ENCODE measurements around the gene CD248.
A peak's percentile ranks its signal among the peaks of the same experiment; 100 is the strongest.
"Not testable (repeated sequence)": the region's sequence is repeated elsewhere in the genome, so short reads cannot be mapped to it uniquely, and the experiment has no call there.

The CD248 gene

GRCh38 chr11:66287211-66287888 is 29.5 kb downstream of the CD248 start:
- DNase-seq = no peak

- DNase-seq = no peak
Measured at GRCh38 chr11:66286699-66287098, 30.1 kb downstream of the CD248 start.

GRCh38 chr11:66285250-66285947 is 31.4 kb downstream of the CD248 start:
- DNase-seq = no peak

GRCh38 chr11:66284526-66285078 is 32.2 kb downstream of the CD248 start:
- no peak for DNase-seq

- no peak for DNase-seq
Measured at GRCh38 chr11:66283461-66284105, 33.3 kb downstream of the CD248 start.

- DNase-seq = peak; percentile 99
Measured at GRCh38 chr11:66282468-66283455, 34.1 kb downstream of the CD248 start.

GRCh38 chr11:66281776-66282467 is 34.9 kb downstream of the CD248 start:
- DNase-seq = no peak

GRCh38 chr11:66281001-66281400 is 35.8 kb downstream of the CD248 start:
- no peak for DNase-seq

GRCh38 chr11:66280428-66280827 is 36.4 kb downstream of the CD248 start:
- DNase-seq = peak; percentile 90

- DNase-seq = peak; percentile 47
Measured at GRCh38 chr11:66279092-66279734, 37.6 kb downstream of the CD248 start.

- DNase-seq = no peak
Measured at GRCh38 chr11:66278363-66279091, 38.3 kb downstream of the CD248 start.

- DNase-seq = no peak
Measured at GRCh38 chr11:66277471-66278362, 39.1 kb downstream of the CD248 start, which contains the start of gene CNIH2. Gene CNIH2, plus strand, starts transcription at chr11:66278175. Its CDS starts 282 bp downstream, at chr11:66278457.

GRCh38 chr11:66277064-66277463 is 39.8 kb downstream of the CD248 start:
- not testable (repeated sequence) for DNase-seq

- not testable (repeated sequence) for DNase-seq
Measured at GRCh38 chr11:66276619-66277018, 40.2 kb downstream of the CD248 start.

- DNase-seq = no peak
Measured at GRCh38 chr11:66275984-66276612, 40.7 kb downstream of the CD248 start.

GRCh38 chr11:66275396-66275795 is 41.4 kb downstream of the CD248 start:
- no peak for DNase-seq

- no peak for DNase-seq
Measured at GRCh38 chr11:66274219-66274618, 42.6 kb downstream of the CD248 start.

GRCh38 chr11:66272596-66272995 is 44.2 kb downstream of the CD248 start:
- no peak for DNase-seq

- no peak for DNase-seq
Measured at GRCh38 chr11:66271816-66272215, 45.0 kb downstream of the CD248 start.
